NK-92 (cell line): ENCODE measurements around the gene TMEM266.

ENCODE experiments used
- DNase-seq: peaks from one replicate; lab custom pipeline; 2025; ENCODE audit not compliant: unreplicated experiment; lab: John Stamatoyannopoulos, UW

The TMEM266 gene

GRCh38 chr15:76065793-76066192, 6.0 kb downstream of the TMEM266 start:
- no peak for DNase-seq

- no peak for DNase-seq
These were observed 10.4 kb downstream of the TMEM266 start for GRCh38 chr15:76070192-76070591.

- DNase-seq: no peak
These were observed 11.3 kb downstream of the TMEM266 start for GRCh38 chr15:76070921-76071635.

- no peak for DNase-seq
These were observed 12.0 kb downstream of the TMEM266 start for GRCh38 chr15:76071806-76072205.

GRCh38 chr15:76073554-76073953, 13.8 kb downstream of the TMEM266 start:
- DNase-seq: no peak

- no peak for DNase-seq
These were observed 15.3 kb downstream of the TMEM266 start for GRCh38 chr15:76075046-76075445.

- no peak for DNase-seq
These were observed 18.6 kb downstream of the TMEM266 start for GRCh38 chr15:76078285-76078877.

- no peak for DNase-seq
These were observed 24.5 kb downstream of the TMEM266 start for GRCh38 chr15:76084256-76084655.

- DNase-seq: no peak
These were observed 38.9 kb downstream of the TMEM266 start for GRCh38 chr15:76098685-76099084.

GRCh38 chr15:76099388-76099787, 39.6 kb downstream of the TMEM266 start:
- no peak for DNase-seq

- no peak for DNase-seq
These were observed 40.6 kb downstream of the TMEM266 start for GRCh38 chr15:76100361-76100760.

- DNase-seq: no peak
These were observed 41.9 kb downstream of the TMEM266 start for GRCh38 chr15:76101655-76102054.

- no peak for DNase-seq
These were observed 45.6 kb downstream of the TMEM266 start for GRCh38 chr15:76105391-76105790.

- no peak for DNase-seq
These were observed 46.1 kb downstream of the TMEM266 start for GRCh38 chr15:76105911-76106310.

GRCh38 chr15:76107169-76107568, 47.4 kb downstream of the TMEM266 start:
- DNase-seq: no peak

GRCh38 chr15:76108021-76108723, 48.4 kb downstream of the TMEM266 start:
- no peak for DNase-seq

GRCh38 chr15:76109046-76109445, 49.3 kb downstream of the TMEM266 start:
- DNase-seq: no peak

- DNase-seq: no peak
These were observed 54.8 kb downstream of the TMEM266 start for GRCh38 chr15:76114561-76114960.

GRCh38 chr15:76116138-76116885, 56.5 kb downstream of the TMEM266 start:
- no peak for DNase-seq

GRCh38 chr15:76117181-76117580, 57.4 kb downstream of the TMEM266 start:
- no peak for DNase-seq

- no peak for DNase-seq
These were observed 59.0 kb downstream of the TMEM266 start for GRCh38 chr15:76118767-76119166.

GRCh38 chr15:76123031-76123430, 63.2 kb downstream of the TMEM266 start:
- no peak for DNase-seq
